Non-pigmented ciliary epithelial cell (primary cell): Measurements from ENCODE around the gene GMPPB.
"Not testable (repeated sequence)": the region's sequence is repeated elsewhere in the genome, so short reads cannot be mapped to it uniquely, and the experiment has no call there.

Experiments
- DNase-seq: peaks from one replicate; pipeline ENCODE4 v3.0.0-alpha.2; 2010; ENCODE audit warnings: low read depth

GMPPB gene

GRCh38 chr3:49713336-49714105 is 10.2 kb downstream of the GMPPB start:
- no peak for DNase-seq

GRCh38 chr3:49712631-49713317 is 11.0 kb downstream of the GMPPB start:
- no peak for DNase-seq

GRCh38 chr3:49712166-49712565 is 11.6 kb downstream of the GMPPB start:
- no peak for DNase-seq

GRCh38 chr3:49711489-49711888 is 12.3 kb downstream of the GMPPB start:
- no peak for DNase-seq

- no peak for DNase-seq
Observed at GRCh38 chr3:49709852-49710251, 13.9 kb downstream of the GMPPB start.

GRCh38 chr3:49707113-49707480 is 16.7 kb downstream of the GMPPB start:
- no peak for DNase-seq

GRCh38 chr3:49706456-49707112 is 17.2 kb downstream of the GMPPB start:
- DNase-seq, result no peak

- no peak for DNase-seq
Observed at GRCh38 chr3:49705390-49705960, 18.3 kb downstream of the GMPPB start.

- no peak for DNase-seq
Observed at GRCh38 chr3:49704629-49705028, 19.1 kb downstream of the GMPPB start.

GRCh38 chr3:49703956-49704355 is 19.8 kb downstream of the GMPPB start:
- no peak for DNase-seq

- no peak for DNase-seq
Observed at GRCh38 chr3:49703443-49703927, 20.3 kb downstream of the GMPPB start.

- DNase-seq, result no peak
Observed at GRCh38 chr3:49702672-49703071, 21.1 kb downstream of the GMPPB start.

GRCh38 chr3:49701388-49702077 is 22.2 kb downstream of the GMPPB start:
- DNase-seq, result no peak

GRCh38 chr3:49700453-49701128 is 23.2 kb downstream of the GMPPB start:
- DNase-seq, result no peak

- DNase-seq, result no peak
Observed at GRCh38 chr3:49700014-49700413, 23.7 kb downstream of the GMPPB start.

GRCh38 chr3:49699281-49699979 is 24.3 kb downstream of the GMPPB start:
- DNase-seq, result no peak

- not testable (repeated sequence) for DNase-seq
Observed at GRCh38 chr3:49695350-49696015, 28.3 kb downstream of the GMPPB start.

GRCh38 chr3:49694409-49695070 is 29.2 kb downstream of the GMPPB start:
- not testable (repeated sequence) for DNase-seq

GRCh38 chr3:49691481-49691880 is 32.3 kb downstream of the GMPPB start:
- DNase-seq, result not testable (repeated sequence)

- not testable (repeated sequence) for DNase-seq
Observed at GRCh38 chr3:49690856-49691255, 32.9 kb downstream of the GMPPB start.
